GM12872 (cell line): Measurements from ENCODE around the gene FAM174B.

Source experiments
- CTCF ChIP-seq: IDR thresholded peaks from 3 replicates; pipeline ENCODE4 v1.5.1; 2011; ENCODE audit warnings: low read depth, mild to moderate bottlenecking, low read length, moderate library complexity; ENCODE audit not compliant: insufficient read depth

The FAM174B gene

GRCh38 chr15:92664178-92664900, 8.8 kb upstream of the FAM174B start:
- no peak for TF ChIP-seq CTCF

GRCh38 chr15:92663250-92663951, 7.8 kb upstream of the FAM174B start:
- TF ChIP-seq CTCF, result no peak

GRCh38 chr15:92662762-92663161, 7.2 kb upstream of the FAM174B start:
- TF ChIP-seq CTCF, result no peak

GRCh38 chr15:92661956-92662355, 6.4 kb upstream of the FAM174B start:
- no peak for TF ChIP-seq CTCF

- TF ChIP-seq CTCF, result no peak
These were observed 5.5 kb upstream of the FAM174B start for GRCh38 chr15:92661069-92661468.

- no peak for TF ChIP-seq CTCF
These were observed 1.9 kb upstream of the FAM174B start for GRCh38 chr15:92657486-92657885.

- no peak for TF ChIP-seq CTCF
These were observed 514 bp upstream of the FAM174B start for GRCh38 chr15:92656089-92656488.
